Gastrocnemius medialis (tissue), 4 donors: ENCODE results near the gene DUSP22.
A peak's percentile ranks its signal among the peaks of the same experiment; 100 is the strongest.

Experiments
- POLR2A ChIP-seq, 2 donors: fragments of 450-650 bp; IDR thresholded peaks; one replicate each; pipeline ENCODE4 v1.6.1; 2017; ENCODE audit warnings: antibody characterized with exemption in 2 of 2, mild to moderate bottlenecking in 2 of 2, moderate library complexity in 2 of 2
- TF ChIP-seq, protein P1 (sequence below), 5 experiments: fragments of 450-650 bp in 3 of 5; fragments of 200-600 bp in 2 of 5; sonication (generic) in 2 of 5; IDR thresholded peaks in 4 of 5; conservative IDR thresholded peaks in 1 of 5; 1 replicate in 4 of 5; 2 replicates in 1 of 5; pipeline ENCODE4 v1.5.1; 2016 to 2019; ENCODE audit warnings: antibody characterized with exemption in 5 of 5, mild to moderate bottlenecking in 3 of 5, moderate library complexity in 3 of 5

- TF ChIP-seq, protein P1, sequence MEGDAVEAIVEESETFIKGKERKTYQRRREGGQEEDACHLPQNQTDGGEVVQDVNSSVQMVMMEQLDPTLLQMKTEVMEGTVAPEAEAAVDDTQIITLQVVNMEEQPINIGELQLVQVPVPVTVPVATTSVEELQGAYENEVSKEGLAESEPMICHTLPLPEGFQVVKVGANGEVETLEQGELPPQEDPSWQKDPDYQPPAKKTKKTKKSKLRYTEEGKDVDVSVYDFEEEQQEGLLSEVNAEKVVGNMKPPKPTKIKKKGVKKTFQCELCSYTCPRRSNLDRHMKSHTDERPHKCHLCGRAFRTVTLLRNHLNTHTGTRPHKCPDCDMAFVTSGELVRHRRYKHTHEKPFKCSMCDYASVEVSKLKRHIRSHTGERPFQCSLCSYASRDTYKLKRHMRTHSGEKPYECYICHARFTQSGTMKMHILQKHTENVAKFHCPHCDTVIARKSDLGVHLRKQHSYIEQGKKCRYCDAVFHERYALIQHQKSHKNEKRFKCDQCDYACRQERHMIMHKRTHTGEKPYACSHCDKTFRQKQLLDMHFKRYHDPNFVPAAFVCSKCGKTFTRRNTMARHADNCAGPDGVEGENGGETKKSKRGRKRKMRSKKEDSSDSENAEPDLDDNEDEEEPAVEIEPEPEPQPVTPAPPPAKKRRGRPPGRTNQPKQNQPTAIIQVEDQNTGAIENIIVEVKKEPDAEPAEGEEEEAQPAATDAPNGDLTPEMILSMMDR (IDR thresholded peaks at IDR 0.05 in 4 of 5, conservative IDR thresholded peaks at IDR 0.05 in 1 of 5), result peak in 1 of 5 experiments; percentile 14
- TF ChIP-seq POLR2A (IDR thresholded peaks at IDR 0.05), result no peak
These were observed 81.8 kb downstream of the DUSP22 start for GRCh38 chr6:373773-374724.
